Breast epithelium (tissue), 4 donors: Measurements from ENCODE around the gene DTD2. TPM values are rescaled to one million over a fixed set of nuclear protein-coding genes. Genes with fewer than 3 reads are reported as not detected.
"Not testable (repeated sequence)": the region's sequence is repeated elsewhere in the genome, so short reads cannot be mapped to it uniquely, and the experiment has no call there.

Experiments
- DNase-seq, 2 donors: peaks; one replicate each; pipeline ENCODE4 v3.0.0-alpha.2; 2019; ENCODE audit warnings: low spot score in 2 of 2
- H3K27ac ChIP-seq, 2 donors: fragments of 200-600 bp; sonication (generic) in 1 of 2; one replicate each; pipeline ENCODE4 v1.5.1; 2016 to 2019; ENCODE audit warnings: mild to moderate bottlenecking in 1 of 2
- H3K27me3 ChIP-seq, 2 donors: fragments of 200-600 bp; sonication (generic) in 1 of 2; one replicate each; pipeline versions ENCODE4 v1.5.1 to v1.6.0; 2017 to 2019; ENCODE audit warnings: control low read depth in 1 of 2, mild to moderate bottlenecking in 1 of 2
- H3K36me3 ChIP-seq: fragments of 200-600 bp; one replicate; pipeline ENCODE4 v1.5.1; 2019
- H3K4me1 ChIP-seq, 2 donors: fragments of 200-600 bp; sonication (generic); one replicate each; pipeline ENCODE4 v1.5.1; 2016 to 2019; ENCODE audit warnings: control low read depth in 1 of 2
- H3K4me3 ChIP-seq, 3 donors: fragments of 200-600 bp; sonication (generic); 1 replicate in 2 of 3; 2 replicates in 1 of 3; pipeline ENCODE4 v1.5.1; 2016 to 2019; ENCODE audit warnings: mild to moderate bottlenecking in 3 of 3, moderate library complexity in 2 of 3
- H3K9me3 ChIP-seq, 2 donors: fragments of 200-600 bp; sonication (generic) in 1 of 2; one replicate each; pipeline ENCODE4 v1.5.1; 2016 to 2019; ENCODE audit warnings: control low read depth in 1 of 2
- CTCF ChIP-seq, 3 donors: fragments of 450-650 bp; IDR thresholded peaks; one replicate each; pipeline ENCODE4 v1.5.1; 2016 to 2017; ENCODE audit warnings: antibody characterized with exemption in 3 of 3, mild to moderate bottlenecking in 3 of 3, moderate library complexity in 3 of 3
- POLR2A ChIP-seq: fragments of 450-650 bp; IDR thresholded peaks from one replicate; pipeline ENCODE4 v1.6.1; 2016; ENCODE audit warnings: antibody characterized with exemption, mild to moderate bottlenecking, moderate library complexity
- POLR2AphosphoS5 ChIP-seq, 3 donors: sonication (generic); formaldehyde crosslinking; IDR thresholded peaks; one replicate each; pipeline ENCODE4 v1.6.1; 2017; ENCODE audit warnings: antibody characterized with exemption in 3 of 3
- intact Hi-C: fragments of 100-400 bp; cut with DNase I; formaldehyde crosslinking; loops from one replicate; pipeline ENCODE4 v1.15.1; 2023; ENCODE audit warnings: low total_unique reads
- total RNA-seq, 3 donors: library from RNA; depleted of rRNA; stranded (reverse); fragments of >200 nt; gene quantifications; one replicate each; pipeline ENCODE4 v1.1.0, GENCODE V29; 2016

DTD2 gene
- total RNA-seq, 3 donors from 2014 or later = 31.5 to 40.0 (median 39.4) TPM

- H3K27ac ChIP-seq = no peak overlapping the region
- no peaks in the 10 kb centered on the region for H3K4me1 ChIP-seq
- intact Hi-C loops = no loop called here
- H3K27me3 ChIP-seq = no peaks in the 10 kb centered on the region
- TF ChIP-seq POLR2A = no peak
- TF ChIP-seq POLR2AphosphoS5 (IDR thresholded peaks at IDR 0.05) = no peak
- TF ChIP-seq CTCF (IDR thresholded peaks at IDR 0.05) = no peak
- H3K36me3 ChIP-seq = no peaks in the 10 kb centered on the region
- DNase-seq = no peak
- no peak overlapping the region for H3K4me3 ChIP-seq
- no peaks in the 10 kb centered on the region for H3K9me3 ChIP-seq
These were observed 15.0 kb downstream of the DTD2 start for GRCh38 chr14:31442284-31442683.

DNA sequence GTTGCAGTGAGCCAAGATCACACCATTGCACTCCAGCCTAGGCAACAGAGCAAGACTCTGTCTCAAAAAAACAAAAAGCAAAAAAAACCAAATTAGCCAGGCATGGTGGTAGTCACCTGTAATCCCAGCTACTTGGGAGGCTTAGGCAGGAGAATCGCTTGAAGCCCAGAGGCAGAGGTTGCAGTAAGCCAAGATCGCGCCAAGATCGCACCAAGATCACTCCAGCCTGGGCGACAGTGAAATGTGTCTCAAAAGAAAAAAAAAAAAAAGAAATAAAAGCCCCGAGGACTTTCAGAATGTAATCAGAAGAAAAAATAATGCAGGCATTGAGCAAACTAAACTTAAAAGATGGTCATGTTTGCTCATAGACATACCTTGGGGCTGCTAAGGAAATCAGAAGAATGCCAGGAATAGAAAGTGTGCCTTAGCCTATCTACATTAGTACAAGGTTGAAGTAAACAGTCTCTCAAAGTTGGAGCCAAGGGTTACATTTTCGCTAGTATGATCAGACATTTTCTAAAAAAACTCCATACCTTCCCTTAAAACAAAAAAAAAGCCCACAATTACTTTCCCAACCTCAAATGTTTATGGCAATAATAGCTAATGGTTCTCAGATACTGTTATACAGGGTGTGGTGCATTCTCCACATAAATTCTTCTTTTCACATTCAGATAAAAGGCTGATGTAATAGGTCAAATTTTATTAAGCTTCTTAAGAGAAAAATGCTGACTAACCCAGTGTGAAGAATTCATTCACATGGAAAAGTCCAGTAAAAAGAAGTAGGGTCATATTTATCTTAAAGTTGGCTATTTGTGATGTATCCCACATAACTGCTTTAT lies 15.8 kb downstream of the DTD2 start:
- Histone ChIP-seq H3K9me3 (no peaks in the 10 kb centered on the region), H3K27me3 (no peaks in the 10 kb centered on the region), H3K4me1 (no peaks in the 10 kb centered on the region), H3K4me3 (no peak overlapping the region), H3K27ac (no peak overlapping the region), H3K36me3 (no peaks in the 10 kb centered on the region)
- intact Hi-C loops = loop anchor here (2.0 kb wide), 1 partner anchor 29 kb away; no protein-coding TSS in a partner anchor
- no peak for TF ChIP-seq POLR2AphosphoS5 (IDR thresholded peaks at IDR 0.05)
- TF ChIP-seq POLR2A = no peak
- TF ChIP-seq CTCF (IDR thresholded peaks at IDR 0.05) = no peak
- no peak for DNase-seq

DNA sequence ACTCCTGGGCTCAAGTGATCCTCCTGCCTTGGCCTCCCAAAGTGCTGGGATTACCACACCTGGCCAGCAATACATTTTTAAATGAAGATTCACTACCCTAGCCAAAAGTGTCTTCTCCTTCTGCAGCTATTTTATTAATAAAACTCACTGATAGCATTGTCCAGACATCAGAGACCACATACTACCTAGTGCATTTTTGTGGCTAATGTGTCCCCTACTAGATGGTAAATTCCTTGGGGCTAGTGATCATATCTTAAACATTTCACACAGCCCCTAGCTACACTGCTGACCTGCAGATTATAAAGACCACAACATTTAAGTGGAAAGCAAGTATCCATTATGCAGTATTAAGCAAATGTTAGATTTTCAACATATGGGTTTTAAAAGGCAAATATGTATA lies 17.0 kb downstream of the DTD2 start:
- TF ChIP-seq CTCF (IDR thresholded peaks at IDR 0.05) = no peak
- no peak for TF ChIP-seq POLR2A
- no peak for TF ChIP-seq POLR2AphosphoS5 (IDR thresholded peaks at IDR 0.05)
- intact Hi-C loops = loop anchor here (2.0 kb wide), 1 partner anchor 31 kb away; no protein-coding TSS in a partner anchor
- H3K9me3 ChIP-seq = no peaks in the 10 kb centered on the region
- DNase-seq = no peak
- H3K36me3 ChIP-seq = no peaks in the 10 kb centered on the region
- no peaks in the 10 kb centered on the region for H3K4me1 ChIP-seq
- no peak overlapping the region for H3K4me3 ChIP-seq
- H3K27ac ChIP-seq = no peak overlapping the region
- no peaks in the 10 kb centered on the region for H3K27me3 ChIP-seq

GRCh38 chr14:31439561-31439960 lies 17.7 kb downstream of the DTD2 start:
- H3K4me3 ChIP-seq = no peak overlapping the region
- no peaks in the 10 kb centered on the region for H3K9me3 ChIP-seq
- TF ChIP-seq POLR2AphosphoS5 (IDR thresholded peaks at IDR 0.05) (no peak), POLR2A (no peak), CTCF (IDR thresholded peaks at IDR 0.05) (no peak)
- intact Hi-C loops = no loop called here
- no peaks in the 10 kb centered on the region for H3K27me3 ChIP-seq
- no peaks in the 10 kb centered on the region for H3K36me3 ChIP-seq
- no peaks in the 10 kb centered on the region for H3K4me1 ChIP-seq
- no peak overlapping the region for H3K27ac ChIP-seq
- DNase-seq = no peak

DNA sequence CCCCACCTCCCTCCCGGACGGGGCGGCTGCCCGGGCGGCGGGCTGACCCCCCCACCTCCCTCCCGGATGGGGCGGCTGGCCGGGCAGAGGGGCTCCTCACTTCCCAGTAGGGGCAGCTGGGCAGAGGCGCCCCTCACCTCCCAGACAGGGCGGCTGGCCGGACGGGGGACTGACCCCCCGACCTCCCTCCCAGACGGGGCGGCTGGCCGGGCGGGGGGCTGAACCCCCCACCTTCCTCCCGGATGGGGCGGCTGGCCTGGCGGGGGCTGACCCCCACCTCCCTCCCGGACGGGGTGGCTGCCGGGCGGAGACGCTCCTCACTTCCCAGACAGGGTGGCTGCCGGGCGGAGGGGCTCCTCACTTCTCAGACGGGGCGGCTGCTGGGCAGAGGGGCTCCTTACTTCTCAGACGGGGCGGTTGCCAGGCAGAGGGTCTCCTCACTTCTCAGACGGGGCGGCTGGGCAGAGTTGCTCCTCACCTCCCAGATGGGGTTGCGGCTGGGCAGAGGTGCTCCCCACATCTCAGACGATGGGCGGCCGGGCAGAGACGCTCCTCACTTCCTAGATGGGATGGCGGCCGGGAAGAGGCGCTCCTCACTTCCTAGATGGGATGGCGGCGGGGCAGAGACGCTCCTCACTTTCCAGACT lies 20.1 kb downstream of the DTD2 start:
- H3K27ac ChIP-seq, H3K36me3 ChIP-seq, H3K4me1 ChIP-seq, H3K9me3 ChIP-seq, intact Hi-C loops, H3K27me3 ChIP-seq, DNase-seq, H3K4me3 ChIP-seq: not testable (repeated sequence)
